Cardiac muscle cell (in vitro differentiated cells and primary cell): Measurements from ENCODE around the gene DNAI2. TPM values are rescaled to one million over a fixed set of nuclear protein-coding genes. Genes with fewer than 3 reads are reported as not detected.

Experiments
- DNase-seq, 2 donors: peaks; one replicate each; pipeline versions ENCODE4 v3.0.0 to v3.0.0-alpha.2; 2010 to 2017; ENCODE audit warnings: low read depth in 1 of 2, low spot score in 1 of 2
- H3K27ac ChIP-seq: fragments of 200-600 bp; sonication (generic); 2 replicates; pipeline ENCODE4 v1.5.1; 2016
- H3K27me3 ChIP-seq: fragments of 200-600 bp; sonication (generic); 2 replicates; pipeline ENCODE4 v1.6.0; 2016; ENCODE audit warnings: control low read depth
- H3K36me3 ChIP-seq: fragments of 200-600 bp; sonication (generic); 2 replicates; pipeline ENCODE4 v1.5.1; 2016; ENCODE audit warnings: control low read depth
- H3K4me1 ChIP-seq: fragments of 200-600 bp; sonication (generic); 2 replicates; pipeline ENCODE4 v1.8.1; 2017; ENCODE audit warnings: low read depth, mild to moderate bottlenecking, mixed run types
- H3K4me3 ChIP-seq: fragments of 200-600 bp; sonication (generic); 2 replicates; pipeline ENCODE4 v1.5.1; 2016; ENCODE audit warnings: mild to moderate bottlenecking
- H3K9me3 ChIP-seq: fragments of 200-600 bp; sonication (generic); 2 replicates; pipeline ENCODE4 v1.5.1; 2017; ENCODE audit warnings: low read depth, mild to moderate bottlenecking, control low read depth
- polyA plus RNA-seq: library from polyadenylated mRNA; unstranded; fragments of >200 nt; fragmentation: Nextera tagmentation; extraction: Ambion mirVana; gene quantifications from 2 replicates; pipeline ENCODE4 v1.2.1, GENCODE V29; 2016
- total RNA-seq: library from RNA; depleted of rRNA; stranded (reverse); fragments of >200 nt; gene quantifications from 2 replicates; pipeline ENCODE4 v1.2.3, GENCODE V29; 2016
- TF ChIP-seq, protein P1 (sequence below): IDR thresholded peaks from 2 replicates; pipeline ENCODE4 v1.5.1; 2012; ENCODE audit warnings: low read depth, mild to moderate bottlenecking, low read length

DNAI2 gene
- total and polyA plus RNA-seq, 2 experiments from 2014 or later: not detected

DNA sequence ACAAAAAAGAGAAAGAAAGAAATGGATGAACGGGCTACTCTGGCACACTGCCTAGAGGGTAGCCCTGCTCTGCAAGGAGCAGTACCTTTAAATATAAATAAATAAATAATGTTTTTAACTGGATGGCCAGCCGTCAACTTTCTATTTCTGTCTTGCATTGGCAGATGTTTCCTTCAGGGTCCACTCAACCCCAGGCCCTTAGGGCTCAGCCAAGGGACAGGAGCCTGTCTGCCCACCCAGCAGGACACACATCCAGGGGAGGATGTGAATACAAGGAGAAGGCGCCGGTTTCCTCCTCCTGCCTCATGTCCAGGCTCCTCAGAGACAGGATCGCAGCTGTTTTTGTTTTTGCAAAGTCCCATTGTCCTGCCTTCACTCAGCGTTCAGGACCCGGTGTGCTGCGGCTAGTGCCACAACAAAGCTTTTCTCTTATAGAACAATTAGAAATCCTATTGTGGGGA, 38.1 kb upstream of the DNAI2 start:
- DNase-seq: no peak
- Histone ChIP-seq H3K4me1 (peaks cover 14% of the 10 kb centered on the region), H3K4me3 (no peak overlapping the region), H3K27me3 (no peaks in the 10 kb centered on the region), H3K27ac (no peak overlapping the region), H3K9me3 (no peaks in the 10 kb centered on the region), H3K36me3 (no peaks in the 10 kb centered on the region)
- TF ChIP-seq, protein P1, sequence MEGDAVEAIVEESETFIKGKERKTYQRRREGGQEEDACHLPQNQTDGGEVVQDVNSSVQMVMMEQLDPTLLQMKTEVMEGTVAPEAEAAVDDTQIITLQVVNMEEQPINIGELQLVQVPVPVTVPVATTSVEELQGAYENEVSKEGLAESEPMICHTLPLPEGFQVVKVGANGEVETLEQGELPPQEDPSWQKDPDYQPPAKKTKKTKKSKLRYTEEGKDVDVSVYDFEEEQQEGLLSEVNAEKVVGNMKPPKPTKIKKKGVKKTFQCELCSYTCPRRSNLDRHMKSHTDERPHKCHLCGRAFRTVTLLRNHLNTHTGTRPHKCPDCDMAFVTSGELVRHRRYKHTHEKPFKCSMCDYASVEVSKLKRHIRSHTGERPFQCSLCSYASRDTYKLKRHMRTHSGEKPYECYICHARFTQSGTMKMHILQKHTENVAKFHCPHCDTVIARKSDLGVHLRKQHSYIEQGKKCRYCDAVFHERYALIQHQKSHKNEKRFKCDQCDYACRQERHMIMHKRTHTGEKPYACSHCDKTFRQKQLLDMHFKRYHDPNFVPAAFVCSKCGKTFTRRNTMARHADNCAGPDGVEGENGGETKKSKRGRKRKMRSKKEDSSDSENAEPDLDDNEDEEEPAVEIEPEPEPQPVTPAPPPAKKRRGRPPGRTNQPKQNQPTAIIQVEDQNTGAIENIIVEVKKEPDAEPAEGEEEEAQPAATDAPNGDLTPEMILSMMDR: no peak

DNA sequence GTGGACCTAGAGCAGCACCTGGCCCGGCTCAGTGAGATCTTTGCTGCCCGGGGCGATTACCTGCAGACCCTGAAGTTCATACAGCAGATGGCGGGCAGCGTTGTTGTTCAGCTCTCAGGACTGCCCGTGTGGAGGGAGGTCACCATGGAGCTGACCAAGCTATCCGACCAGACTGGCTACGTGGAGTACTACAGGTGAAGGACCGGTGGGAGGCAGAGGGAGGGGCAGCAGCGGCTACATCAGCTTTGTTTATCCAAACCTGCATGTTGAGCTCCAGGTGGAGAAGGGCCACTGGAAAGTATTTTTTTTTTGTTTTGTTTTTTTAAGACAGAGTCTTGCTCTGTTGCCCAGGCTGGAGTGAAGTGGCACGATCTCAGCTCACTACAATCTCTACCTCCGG, 36.7 kb upstream of the DNAI2 start:
- Histone ChIP-seq H3K4me1 (peaks cover 14% of the 10 kb centered on the region), H3K36me3 (no peaks in the 10 kb centered on the region), H3K27ac (no peak overlapping the region), H3K4me3 (no peak overlapping the region), H3K27me3 (no peaks in the 10 kb centered on the region), H3K9me3 (no peaks in the 10 kb centered on the region)
- TF ChIP-seq, protein P1: no peak
- DNase-seq: no peak

DNA sequence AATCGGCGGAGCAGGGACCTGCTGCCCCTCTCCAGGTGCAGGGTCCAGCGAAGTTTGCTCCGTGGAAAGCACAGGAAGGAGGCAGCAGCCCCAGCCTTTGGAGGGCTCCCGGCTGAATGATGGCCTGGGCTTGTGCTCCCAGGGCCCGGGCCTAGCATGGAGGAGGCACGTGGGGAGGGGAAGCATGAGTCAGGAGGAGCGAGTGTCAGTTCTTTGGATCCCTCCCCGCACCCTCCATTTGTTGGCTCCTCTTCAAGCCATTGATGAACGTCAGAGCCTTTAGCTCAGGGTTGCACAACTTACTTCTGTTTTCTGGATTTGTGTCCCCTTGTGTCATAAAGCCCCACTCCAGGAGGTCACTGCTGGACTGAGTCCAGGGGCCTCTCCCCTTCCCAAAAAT, 34.9 kb upstream of the DNAI2 start:
- Histone ChIP-seq H3K9me3 (no peaks in the 10 kb centered on the region), H3K4me1 (peaks cover 14% of the 10 kb centered on the region), H3K27me3 (no peaks in the 10 kb centered on the region), H3K27ac (no peak overlapping the region), H3K4me3 (no peak overlapping the region), H3K36me3 (no peaks in the 10 kb centered on the region)
- TF ChIP-seq, protein P1: no peak
- peak in 1 of 2 donors; percentile 86 for DNase-seq

DNA sequence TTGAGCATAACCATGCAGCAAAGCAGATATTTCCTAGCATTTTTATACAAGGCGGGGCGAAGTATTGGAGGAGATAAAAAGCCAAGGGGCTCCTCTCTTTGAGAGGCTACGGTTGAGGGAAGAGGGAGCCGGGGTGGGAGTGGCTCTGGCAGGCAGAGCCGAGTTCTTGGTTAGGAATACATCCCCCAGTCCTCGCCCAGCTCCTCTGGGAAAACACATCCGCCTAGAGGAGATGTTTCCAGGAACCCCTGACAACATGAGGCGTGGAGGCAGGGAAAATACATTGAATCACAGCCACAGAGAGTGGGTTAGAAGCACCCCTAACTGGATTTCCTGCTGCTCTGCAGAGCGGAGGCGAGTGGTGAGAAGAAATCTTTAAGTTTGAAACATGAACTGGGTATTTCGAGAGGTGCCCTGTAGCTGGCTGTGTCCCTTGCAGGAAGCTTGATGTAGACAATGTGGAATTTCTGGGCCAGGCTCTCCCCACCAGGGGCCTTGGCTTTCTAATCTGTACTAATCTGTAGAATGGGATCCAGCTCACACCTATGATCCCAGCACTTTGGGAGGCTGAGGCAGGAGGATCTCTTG, 33.3 kb upstream of the DNAI2 start:
- Histone ChIP-seq H3K4me3 (no peak overlapping the region), H3K36me3 (no peaks in the 10 kb centered on the region), H3K27me3 (no peaks in the 10 kb centered on the region), H3K9me3 (no peaks in the 10 kb centered on the region), H3K4me1 (peaks cover 9% of the 10 kb centered on the region), H3K27ac (no peak overlapping the region)
- DNase-seq: peak in 1 of 2 donors; percentile 95
- TF ChIP-seq, protein P1: no peak

DNA sequence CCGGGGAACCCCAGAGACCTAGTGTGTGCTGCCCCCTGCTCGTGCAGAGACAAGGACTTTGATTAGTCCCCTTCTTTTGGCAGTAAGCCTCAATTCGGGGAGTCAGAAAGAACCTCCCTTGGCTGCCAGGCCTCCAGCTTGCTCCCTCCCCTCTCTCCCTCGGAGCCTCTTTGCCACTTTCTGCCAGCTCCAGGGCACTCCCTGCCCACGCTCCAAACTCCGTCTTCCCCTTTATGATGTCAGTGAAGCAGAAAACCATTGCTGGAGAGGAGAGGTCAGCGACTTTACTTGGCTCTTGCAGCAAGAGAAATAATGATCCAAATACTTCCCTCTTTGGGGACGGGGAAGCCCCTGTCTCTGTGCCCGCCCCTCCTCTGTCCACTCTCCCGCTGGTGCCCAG, 32.6 kb upstream of the DNAI2 start:
- no peak overlapping the region for H3K4me3 ChIP-seq
- no peak overlapping the region for H3K27ac ChIP-seq
- peaks cover 4% of the 10 kb centered on the region for H3K4me1 ChIP-seq
- peak in 1 of 2 donors; percentile 25 for DNase-seq
- H3K9me3 ChIP-seq: no peaks in the 10 kb centered on the region
- H3K36me3 ChIP-seq: no peaks in the 10 kb centered on the region
- no peaks in the 10 kb centered on the region for H3K27me3 ChIP-seq
- TF ChIP-seq, protein P1: no peak
